GM19023 (cell line): ENCODE data around the gene EYS.
"Not testable (repeated sequence)": the region's sequence is repeated elsewhere in the genome, so short reads cannot be mapped to it uniquely, and the experiment has no call there.

Source experiments
- ATAC-seq: cut with Tn5 transposase; IDR thresholded peaks from one replicate; pipeline ENCODE4 v1.9.1; 2021; ENCODE audit warnings: mild to moderate bottlenecking, moderate library complexity; ENCODE audit not compliant: unreplicated experiment

EYS gene

DNA sequence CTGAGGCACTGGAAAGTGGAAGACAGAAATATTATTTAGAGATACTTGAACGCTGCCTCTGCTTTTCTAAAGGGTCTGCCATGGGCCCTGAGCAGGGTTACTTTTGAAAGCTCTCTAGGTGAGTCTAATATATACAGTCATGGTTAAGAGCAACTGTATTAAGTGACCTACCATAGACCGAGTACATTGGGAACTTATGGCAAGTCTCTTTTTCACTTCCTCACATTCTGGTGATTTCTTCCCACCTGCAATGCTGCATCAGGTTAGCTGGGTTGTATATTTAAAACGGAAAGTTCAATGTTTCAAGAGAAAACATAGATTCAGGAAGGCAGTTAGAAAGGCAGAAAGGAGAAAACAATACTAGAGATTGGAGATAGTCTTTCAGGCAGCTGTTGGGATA is 1916.7 kb downstream of the EYS start:
- no peak for ATAC-seq

GRCh38 chr6:63789699-63790098 is 1917.3 kb downstream of the EYS start:
- ATAC-seq: no peak

DNA sequence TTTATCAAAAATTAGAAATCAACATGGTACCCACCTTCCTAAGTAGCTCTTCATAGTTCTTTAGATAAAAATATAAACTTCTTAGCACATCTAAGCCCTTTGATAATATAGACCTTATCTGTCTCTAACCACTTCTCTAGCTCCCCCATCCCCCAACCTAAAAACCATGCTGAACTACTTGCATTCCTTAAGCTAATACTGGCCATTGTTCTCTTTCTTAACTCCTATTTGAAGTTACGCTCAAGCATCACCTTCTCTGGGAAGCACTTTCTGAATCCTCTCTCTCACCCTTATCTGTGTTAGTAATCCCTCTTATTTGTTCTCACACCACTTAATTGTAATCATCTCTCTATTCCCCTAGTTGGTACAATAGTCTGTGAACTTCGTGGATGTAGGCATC is 1918.5 kb downstream of the EYS start:
- no peak for ATAC-seq

- ATAC-seq: no peak
Measured at GRCh38 chr6:63787021-63787420, 1920.0 kb downstream of the EYS start.

- ATAC-seq: no peak
Measured at GRCh38 chr6:63785006-63785405, 1922.0 kb downstream of the EYS start.

DNA sequence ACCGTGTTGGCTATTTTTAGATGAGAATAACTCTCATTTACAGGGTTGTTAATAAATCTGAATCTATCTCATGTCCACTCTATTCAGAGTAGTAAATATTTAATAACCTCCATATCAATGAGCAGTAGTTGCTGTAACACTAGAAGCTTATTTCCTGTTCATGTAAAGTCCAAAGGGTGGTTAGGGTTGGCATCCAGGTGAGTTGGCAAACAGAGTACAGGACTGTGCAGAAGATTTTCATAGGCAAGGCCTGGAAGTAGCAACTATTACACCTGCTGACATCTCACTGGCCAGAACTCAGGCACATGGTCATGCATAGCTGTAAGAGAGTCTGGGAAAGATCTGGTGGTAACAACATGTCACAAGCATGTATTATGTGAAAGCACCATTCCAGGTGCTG is 1923.9 kb downstream of the EYS start:
- no peak for ATAC-seq

- ATAC-seq: no peak
Measured at GRCh38 chr6:63774961-63775360, 1932.1 kb downstream of the EYS start.

DNA sequence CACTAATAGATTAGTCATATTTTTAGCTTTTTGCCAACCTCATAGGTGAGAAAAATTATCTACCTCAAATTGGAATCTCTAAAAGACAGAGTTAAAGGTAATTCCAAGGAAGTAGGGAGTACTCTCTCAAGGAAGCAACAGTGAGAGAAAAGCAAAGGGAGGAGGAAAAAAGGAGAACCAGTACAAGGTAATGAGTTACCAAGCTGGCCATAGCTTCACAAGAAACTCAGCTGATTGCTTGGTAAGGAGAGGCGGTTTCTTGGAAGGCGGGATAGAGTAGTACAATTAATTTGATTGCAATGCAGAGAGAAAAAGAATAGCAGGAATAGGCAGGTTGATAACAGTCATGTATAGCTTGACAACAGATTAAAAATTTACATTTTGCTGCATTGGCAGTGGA is 1933.8 kb downstream of the EYS start:
- no peak for ATAC-seq

- no peak for ATAC-seq
Measured at GRCh38 chr6:63765828-63766227, 1941.2 kb downstream of the EYS start.

DNA sequence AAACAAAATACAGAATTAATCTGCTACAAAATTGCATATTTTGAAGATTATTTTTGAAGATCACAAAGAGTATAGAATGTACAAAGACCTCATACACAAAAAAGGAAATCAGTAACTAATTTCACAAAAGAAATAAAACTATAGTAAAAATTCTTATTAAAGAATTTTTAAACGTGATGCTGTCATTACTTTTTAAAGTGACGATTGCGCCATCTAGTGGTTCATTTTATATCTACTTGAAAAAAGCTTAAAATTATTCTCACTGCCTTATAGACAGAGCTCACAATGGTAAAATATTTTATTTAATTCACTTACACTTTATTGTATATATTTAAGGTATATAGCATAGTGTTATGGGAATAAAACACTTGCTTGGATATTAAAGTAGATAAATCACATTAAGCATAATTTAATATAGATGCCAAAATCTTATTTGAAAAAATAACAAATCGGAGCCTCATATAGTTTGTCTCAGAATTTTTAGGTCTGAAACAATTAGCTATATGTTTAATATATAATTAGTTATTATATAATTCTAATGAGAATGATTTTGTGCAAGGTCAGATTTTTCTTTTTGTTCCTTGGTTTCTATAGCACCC is 1942.6 kb downstream of the EYS start:
- no peak for ATAC-seq

DNA sequence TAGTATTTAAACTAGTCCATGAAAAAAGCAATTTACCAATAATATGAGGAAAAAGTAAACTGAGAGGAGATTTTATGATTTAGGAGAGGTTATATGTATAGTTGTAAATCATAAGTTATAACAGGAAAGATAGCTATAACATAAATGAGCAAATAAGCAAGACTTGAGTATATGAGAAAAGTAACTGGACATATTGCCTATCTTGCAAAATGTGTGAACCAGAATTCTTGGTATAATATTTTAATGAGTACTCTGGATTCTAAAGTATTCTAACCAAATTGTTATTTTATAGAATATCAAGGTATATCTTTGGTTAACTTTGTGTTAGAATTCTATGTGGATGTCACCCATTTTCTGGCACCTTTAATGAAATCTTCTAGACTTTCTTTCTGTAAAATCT is 1946.8 kb downstream of the EYS start:
- ATAC-seq: no peak

DNA sequence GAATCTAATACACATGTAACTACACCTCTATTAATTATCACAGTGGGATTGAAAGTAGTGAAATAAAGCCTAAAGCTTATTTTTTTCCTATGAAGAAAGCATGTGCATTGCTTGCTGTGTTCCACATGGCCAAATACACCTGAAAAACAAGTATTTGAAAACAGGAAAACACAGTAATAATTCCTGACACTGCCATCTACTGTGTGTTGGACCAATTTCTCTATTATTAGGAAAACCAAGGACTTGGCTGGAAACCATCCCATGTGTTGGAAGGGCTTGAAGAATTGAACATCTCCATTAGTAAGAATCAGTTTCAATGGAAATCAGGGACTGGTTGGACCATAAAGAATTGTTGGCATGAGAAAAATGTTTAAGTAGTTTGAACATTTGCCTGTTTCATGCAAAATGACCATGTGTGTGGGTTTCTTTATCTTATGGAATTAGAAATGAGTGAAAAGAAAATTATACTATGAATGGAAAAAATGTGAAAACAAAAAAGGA is 1947.4 kb downstream of the EYS start:
- no peak for ATAC-seq

DNA sequence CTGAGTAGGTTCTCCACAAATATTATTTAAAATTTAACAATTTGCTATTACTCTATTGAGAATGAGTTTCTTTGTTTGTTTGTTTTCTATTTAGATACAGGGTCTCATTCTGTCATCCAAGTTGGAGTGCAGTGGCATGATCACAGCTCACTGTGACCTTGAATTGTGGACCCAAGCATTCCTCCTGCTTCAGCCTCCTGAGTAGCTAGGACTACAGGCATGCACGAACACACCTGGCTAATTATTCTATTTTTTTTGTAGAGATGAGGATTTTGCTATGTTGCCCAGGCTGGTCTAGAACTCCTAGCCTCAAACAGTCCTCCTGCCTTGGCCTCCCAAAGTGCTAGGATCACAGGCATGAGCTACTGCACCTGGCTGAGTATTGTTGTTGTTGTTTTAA is 1949.2 kb downstream of the EYS start:
- ATAC-seq: no peak

DNA sequence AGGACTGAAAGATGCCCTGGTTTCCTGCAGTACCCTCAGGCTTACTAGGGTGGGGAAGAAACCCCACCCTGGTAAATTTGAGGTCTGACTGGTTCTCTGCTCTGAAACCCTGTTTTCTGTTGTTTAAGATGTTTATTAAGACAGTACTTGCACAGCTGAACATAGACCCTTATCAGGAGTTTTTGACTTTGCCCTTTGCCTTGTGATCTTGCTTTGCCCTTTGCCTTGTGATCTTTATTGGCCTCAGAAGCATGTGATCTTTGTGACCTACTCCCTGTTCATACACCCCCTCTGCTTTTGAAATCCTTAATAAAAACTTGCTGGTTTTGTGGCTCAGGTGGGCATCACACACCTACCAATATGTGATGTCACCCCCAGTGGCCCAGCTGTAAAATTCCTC is 1949.8 kb downstream of the EYS start:
- not testable (repeated sequence) for ATAC-seq

DNA sequence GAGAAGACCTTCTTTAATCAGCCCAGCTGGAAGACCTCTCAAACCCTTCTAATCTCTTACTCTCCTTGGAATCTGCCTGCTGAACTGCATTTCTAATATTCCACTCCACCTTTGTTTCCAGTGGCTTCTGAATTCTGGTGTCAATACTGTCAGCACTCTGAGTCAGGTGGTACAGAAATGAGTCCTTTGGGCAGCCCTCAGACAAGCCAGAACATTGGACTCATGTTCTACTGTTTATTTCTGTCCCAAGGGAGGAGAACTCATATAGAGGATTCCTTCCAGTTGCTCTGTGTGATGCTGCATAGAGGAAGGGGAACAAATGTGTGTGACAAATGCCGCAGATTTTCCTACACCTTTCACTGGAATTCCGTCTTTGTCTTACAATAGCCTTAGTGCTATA is 1956.6 kb downstream of the EYS start:
- ATAC-seq: no peak

- no peak for ATAC-seq
Measured at GRCh38 chr6:63745784-63746183, 1961.2 kb downstream of the EYS start.

DNA sequence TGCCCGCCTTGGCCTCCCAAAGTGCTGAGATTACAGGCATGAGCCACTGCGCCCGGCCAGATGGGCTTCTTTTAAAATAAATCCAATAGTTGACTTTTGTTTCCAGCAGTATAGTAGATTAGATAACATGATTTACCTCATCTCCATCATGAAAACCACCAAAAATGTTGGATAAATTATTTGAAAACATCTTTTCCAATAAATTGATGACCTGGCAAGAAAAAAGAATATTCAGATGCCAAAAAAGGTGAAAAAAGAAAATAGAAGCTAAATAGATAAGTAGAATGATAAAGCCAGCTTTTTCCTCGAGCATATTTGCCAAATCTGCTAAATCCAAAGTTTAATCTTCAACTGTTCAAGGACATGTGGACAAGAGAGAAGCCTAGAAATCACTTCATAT is 1962.2 kb downstream of the EYS start:
- no peak for ATAC-seq

DNA sequence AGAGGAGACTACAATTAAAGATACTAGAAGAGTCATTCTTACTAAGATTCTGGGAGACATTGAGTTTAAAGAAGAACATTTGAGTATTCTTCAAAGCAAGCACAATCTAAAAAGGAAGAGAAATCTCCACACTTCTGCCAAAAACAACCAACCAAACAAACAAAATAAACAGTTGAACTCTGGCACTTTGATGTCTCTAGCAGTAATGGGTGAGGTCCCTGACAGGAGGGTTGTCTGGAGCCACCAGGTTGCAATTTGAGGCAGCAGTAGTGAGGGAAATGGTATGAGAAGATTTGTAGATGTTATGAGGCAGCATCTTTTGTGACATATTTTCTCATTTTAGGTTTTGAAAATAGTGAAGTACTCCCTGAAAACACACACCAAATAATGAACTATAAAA is 1963.3 kb downstream of the EYS start:
- ATAC-seq: no peak

- ATAC-seq: no peak
Measured at GRCh38 chr6:63742060-63742459, 1965.0 kb downstream of the EYS start.

- ATAC-seq: no peak
Measured at GRCh38 chr6:63740709-63741108, 1966.3 kb downstream of the EYS start.

DNA sequence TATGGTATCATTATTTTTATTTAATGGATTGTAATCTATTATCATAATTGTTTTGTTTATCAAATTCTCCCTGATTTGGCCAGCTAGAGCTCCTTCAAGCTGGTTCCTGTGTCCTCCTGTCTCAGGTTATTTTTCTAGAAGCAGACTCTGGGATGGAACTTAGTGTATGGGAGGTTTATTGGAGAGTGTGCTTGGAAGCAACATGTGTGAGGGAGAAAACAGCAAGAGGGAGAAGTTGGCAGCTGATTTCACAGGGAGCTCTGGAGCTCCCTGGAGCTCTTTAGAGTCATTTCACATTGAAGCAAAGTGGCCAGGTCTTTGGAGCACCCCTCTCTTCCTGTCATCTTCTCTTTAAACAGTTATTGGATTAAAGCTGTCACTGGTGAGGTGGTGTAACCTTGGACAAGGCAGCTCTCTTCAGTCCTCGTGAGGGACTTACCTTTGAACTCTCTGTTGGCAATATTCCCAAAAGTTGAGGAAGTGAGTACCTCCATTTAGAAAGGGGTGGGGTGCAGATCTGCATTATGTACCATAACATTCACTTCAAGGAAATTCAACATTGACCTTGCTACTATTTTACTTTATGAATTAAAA is 1967.8 kb downstream of the EYS start:
- ATAC-seq: no peak

- not testable (repeated sequence) for ATAC-seq
Measured at GRCh38 chr6:63738190-63738589, 1968.8 kb downstream of the EYS start.

GRCh38 chr6:63734923-63735322 is 1972.1 kb downstream of the EYS start:
- no peak for ATAC-seq
